HG03064 (cell line): ENCODE results near the gene SRRM4.

Source experiments
- ATAC-seq: cut with Tn5 transposase; IDR thresholded peaks from one replicate; pipeline ENCODE4 v1.9.1; 2021; ENCODE audit warnings: low read depth; ENCODE audit not compliant: unreplicated experiment

SRRM4 gene

DNA sequence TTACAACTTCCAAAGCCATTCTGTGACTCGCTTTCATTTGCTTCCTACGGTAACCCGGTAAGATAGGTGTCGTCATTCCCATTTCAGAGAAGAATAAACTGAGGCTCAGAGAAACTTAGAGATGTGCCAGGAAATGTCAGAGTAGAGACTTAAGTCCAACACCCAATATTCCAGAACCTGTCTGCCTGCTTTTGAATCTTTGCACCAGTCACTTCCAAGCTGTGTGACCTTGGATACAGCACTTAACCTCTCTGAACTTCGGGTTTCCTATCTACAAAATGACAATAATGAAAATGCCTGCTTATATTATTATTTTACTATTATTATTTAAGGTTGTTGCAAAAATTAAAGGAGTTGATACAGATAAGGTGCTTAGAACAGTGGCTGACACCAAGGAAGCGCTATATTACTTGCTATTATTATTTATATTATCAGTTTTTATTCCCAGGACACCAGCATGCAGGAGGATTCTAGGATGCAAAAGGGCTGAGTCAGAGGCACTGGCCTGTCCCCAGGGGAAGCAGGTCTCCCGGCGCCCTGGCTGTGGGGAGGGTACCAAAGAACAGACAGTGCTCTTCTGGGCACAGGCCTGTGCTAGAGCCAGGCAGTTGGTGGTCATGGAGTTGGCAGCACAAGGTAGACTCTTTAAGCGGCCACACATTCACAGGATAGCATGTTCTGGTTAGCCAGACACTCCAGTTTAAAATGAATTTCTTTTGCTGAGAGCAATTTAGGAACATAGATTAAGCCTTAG lies 202.8 kb downstream of the SRRM4 start:
- ATAC-seq = no peak

DNA sequence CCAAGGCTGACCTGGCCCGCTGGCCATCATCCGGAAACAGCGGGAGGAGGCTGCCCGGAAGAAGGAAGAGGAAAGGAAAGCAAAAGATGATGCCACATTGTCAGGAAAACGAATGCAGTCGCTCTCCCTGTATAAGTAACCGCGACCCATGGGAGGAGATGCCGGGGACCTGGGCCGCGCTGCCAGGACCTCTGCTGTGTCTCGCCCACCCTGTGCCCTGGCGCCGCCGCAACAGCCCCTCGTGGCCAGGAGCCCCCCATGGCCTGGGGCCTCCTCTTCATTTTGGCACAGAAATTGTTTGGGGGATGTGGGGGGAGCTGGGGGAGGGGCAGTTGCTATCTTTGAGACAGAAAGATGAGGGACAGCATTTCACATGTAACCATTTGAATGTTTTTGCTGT lies 213.9 kb downstream of the SRRM4 start:
- ATAC-seq = no peak

DNA sequence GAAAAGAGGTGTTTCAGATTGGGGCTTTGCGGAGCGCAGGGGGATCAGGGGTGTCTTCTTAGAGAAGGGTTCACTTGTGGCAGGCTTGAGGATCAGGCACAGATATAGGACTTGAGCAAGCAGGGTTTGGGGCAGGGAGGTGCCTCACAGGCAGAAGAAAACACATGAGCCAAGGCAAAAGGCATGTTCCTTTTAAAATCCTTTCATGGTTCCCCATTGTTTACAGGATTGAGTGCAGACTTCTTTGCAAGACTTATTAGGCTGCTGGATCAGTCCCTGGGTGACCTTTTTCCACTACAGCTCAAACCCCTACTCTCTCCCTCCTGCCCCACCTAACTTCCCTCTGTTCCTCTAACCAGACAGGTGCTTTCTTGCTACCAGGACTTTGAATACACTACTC lies 217.1 kb downstream of the SRRM4 start:
- ATAC-seq = no peak

- no peak for ATAC-seq
Observed at GRCh38 chr12:119200601-119201000, 219.3 kb downstream of the SRRM4 start.

DNA sequence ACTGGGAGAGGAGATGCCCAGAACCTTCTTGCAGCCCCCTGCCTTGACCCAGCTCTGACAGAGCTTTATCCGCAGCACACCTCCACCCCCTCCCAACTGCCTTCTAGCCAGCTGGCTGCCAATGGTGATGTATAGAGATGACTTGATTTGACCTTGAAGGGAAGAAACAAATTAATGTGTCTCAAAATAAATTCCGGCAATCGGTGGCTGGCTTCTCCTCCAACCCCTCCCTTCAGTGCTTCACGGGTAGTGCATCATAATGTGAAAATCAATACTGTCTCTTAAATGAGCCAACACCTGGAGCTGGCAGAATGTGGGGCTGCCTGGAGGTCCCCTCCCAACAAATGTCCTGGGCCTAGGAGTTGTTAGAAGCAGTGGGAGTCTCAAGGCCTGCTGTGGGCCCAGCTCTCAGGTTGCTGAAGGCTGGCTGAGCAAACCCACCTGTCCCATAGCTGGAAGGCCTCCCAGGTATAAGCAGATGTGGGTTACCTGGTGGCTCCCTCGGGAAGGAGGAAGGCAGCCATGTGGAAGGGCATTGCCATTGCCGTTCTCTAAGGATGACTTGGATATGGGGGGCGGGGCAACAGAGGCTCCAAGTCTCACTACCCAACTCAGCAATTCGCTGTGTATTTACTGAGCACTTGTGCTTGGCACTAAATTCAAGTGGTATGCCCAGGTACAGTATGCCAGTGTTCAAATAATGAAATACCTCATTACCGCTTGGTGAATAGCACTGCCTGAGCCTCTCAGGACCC lies 220.6 kb downstream of the SRRM4 start:
- ATAC-seq = no peak

DNA sequence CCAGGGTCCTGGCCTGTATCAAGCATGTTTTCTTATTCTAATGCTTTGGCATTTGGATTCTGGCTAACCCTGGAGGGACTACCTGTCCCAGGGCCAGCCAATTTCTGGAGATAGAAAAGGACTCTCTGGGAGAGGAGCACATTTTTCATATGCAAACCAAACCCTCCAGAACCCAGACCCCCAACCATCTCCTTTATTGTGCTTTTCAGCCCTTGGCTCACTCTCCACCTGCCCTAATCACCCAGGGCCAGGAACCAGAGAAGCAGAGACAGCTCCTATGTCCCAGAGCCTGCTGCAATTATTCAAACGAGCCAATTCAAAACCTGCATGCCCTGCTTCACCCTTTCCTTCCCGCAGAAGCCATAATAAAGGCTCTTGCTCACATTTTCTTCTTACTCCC lies 221.2 kb downstream of the SRRM4 start:
- no peak for ATAC-seq

DNA sequence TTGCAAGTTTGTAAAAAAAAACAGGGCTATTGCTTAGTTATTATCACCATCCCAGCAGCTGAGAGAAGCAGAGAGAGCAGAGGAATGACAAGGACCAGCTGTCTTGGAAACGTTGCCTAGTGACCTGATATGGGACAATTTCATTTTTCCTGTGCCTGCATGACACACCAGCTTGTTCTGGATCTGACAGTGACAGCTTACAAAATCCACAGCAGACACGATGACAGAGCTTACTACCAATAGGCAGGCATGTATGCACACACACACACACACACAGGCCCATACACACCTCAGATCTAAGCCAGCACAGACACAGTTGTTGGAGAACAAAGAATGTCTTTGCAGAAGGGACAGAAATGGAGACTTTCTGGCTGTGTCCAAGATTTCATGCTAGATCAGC lies 222.8 kb downstream of the SRRM4 start:
- ATAC-seq = no peak

- no peak for ATAC-seq
Observed at GRCh38 chr12:119204671-119205285, 223.4 kb downstream of the SRRM4 start.

DNA sequence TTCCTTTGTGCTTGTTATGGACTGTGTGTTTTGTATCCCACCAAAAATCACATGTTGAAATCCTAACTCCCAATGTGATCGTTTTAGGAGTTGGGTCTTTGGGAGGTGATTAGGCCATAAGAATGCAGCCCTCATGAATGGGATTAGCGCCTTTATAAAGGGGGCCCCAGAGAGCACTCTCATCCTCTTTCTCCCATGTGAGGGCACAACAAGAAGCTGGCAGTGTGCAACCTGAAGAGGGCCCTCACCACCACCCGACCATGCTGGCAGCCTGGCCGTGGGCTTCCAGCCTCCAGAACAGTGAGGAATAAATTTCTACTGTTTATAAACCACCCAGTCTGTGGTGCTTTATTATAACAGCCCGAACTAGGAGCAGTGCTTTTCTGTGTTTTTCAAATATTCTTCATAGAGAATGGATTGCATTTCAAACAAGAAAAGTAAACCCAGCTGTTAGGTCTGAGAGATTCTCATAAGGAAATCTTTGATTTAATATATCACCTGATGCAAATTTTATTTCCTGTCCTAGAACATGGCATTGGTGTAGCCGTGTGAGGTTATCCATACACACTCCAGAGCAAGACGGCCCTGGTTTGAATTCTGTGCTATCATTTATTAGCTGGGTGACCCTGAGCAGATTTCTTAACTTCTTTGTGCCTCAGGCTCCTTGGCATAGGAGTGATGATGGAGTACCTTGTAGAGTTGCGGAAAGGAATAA lies 225.2 kb downstream of the SRRM4 start:
- ATAC-seq = no peak

GRCh38 chr12:119207063-119207560 lies 225.8 kb downstream of the SRRM4 start:
- ATAC-seq = no peak

DNA sequence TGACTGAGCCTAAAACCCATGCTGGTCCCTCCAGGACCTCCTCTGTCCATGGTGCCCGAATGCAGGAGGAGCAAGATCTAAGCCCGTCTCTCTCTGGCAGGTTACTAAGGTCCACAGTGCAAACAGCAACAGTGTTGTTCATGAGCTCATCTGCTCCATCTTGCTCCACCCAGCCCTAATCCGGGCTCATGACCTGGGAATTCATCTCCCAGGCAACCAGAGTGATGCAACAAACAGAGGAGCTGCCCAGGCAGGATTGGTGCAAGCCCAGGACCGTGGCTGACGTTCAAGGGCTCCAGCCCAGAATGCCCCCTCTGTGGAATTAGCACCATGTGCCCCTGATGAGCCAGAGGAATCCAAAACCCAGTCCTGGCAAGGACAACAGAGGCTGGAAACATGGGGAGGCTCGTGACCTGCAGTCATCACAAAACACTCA lies 227.3 kb downstream of the SRRM4 start:
- no peak for ATAC-seq

DNA sequence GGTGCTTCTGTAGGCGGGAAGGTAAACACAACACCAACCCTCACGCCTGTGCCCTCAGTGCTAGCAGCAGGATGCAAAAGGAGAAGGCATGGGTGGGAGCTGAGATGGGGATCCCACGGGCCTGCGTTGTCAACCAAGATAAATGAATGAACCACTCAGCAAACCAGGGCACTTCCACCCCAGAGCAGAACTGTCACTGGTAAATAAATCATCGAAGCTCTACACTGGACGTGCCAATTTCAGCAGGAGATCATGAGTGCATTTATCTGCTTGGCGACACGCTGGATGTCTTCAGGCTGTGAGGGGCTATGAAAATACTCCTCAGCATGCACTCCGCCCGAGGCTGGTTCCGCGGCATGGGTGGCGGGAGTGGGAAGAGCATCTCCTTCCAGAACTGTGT lies 230.5 kb downstream of the SRRM4 start:
- ATAC-seq = no peak
